Gastrocnemius medialis (tissue), 4 donors: ENCODE results near the gene HS3ST3A1.

Experiments
- POLR2A ChIP-seq, 2 donors: fragments of 450-650 bp; IDR thresholded peaks; one replicate each; pipeline ENCODE4 v1.6.1; 2017; ENCODE audit warnings: antibody characterized with exemption in 2 of 2, mild to moderate bottlenecking in 2 of 2, moderate library complexity in 2 of 2
- TF ChIP-seq, protein P1 (sequence below), 5 experiments: fragments of 450-650 bp in 3 of 5; fragments of 200-600 bp in 2 of 5; sonication (generic) in 2 of 5; IDR thresholded peaks in 4 of 5; conservative IDR thresholded peaks in 1 of 5; 1 replicate in 4 of 5; 2 replicates in 1 of 5; pipeline ENCODE4 v1.5.1; 2016 to 2019; ENCODE audit warnings: antibody characterized with exemption in 5 of 5, mild to moderate bottlenecking in 3 of 5, moderate library complexity in 3 of 5

DNA sequence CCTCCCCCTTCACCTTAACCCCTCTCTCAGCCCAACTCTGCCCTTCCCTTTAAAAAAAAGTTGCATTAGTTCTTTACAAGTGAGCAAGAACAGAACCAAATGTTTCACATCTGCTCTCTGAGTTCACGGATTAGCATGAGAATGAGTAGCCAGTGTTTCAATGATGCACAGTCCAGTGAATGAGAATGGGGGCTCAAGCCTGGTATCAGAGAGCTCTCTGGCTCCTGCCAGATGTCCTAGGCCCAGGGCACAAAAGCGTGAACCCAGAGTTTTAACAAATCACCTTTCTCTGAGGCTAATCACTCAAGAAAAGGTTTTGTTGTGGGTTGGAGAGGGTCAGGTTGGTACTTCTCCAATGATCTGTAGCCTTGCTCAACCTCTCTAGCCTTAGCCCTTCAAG, 41.5 kb upstream of the HS3ST3A1 start:
- TF ChIP-seq, protein P1, sequence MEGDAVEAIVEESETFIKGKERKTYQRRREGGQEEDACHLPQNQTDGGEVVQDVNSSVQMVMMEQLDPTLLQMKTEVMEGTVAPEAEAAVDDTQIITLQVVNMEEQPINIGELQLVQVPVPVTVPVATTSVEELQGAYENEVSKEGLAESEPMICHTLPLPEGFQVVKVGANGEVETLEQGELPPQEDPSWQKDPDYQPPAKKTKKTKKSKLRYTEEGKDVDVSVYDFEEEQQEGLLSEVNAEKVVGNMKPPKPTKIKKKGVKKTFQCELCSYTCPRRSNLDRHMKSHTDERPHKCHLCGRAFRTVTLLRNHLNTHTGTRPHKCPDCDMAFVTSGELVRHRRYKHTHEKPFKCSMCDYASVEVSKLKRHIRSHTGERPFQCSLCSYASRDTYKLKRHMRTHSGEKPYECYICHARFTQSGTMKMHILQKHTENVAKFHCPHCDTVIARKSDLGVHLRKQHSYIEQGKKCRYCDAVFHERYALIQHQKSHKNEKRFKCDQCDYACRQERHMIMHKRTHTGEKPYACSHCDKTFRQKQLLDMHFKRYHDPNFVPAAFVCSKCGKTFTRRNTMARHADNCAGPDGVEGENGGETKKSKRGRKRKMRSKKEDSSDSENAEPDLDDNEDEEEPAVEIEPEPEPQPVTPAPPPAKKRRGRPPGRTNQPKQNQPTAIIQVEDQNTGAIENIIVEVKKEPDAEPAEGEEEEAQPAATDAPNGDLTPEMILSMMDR (IDR thresholded peaks at IDR 0.05 in 4 of 5, conservative IDR thresholded peaks at IDR 0.05 in 1 of 5): no peak
- TF ChIP-seq POLR2A (IDR thresholded peaks at IDR 0.05): no peak
